Ascending aorta (tissue), 2 donors: ENCODE measurements around the gene WDR64. TPM values are rescaled to one million over a fixed set of nuclear protein-coding genes. Genes with fewer than 3 reads are reported as not detected.

Experiments used
- DNase-seq, 2 donors: peaks; one replicate each; pipeline ENCODE4 v3.0.0-alpha.2; 2019; ENCODE audit warnings: low spot score in 2 of 2
- H3K27ac ChIP-seq, 2 donors: fragments of 200-600 bp; sonication (generic); one replicate each; pipeline ENCODE4 v1.5.1; 2016 to 2017; ENCODE audit warnings: mild to moderate bottlenecking in 1 of 2
- H3K27me3 ChIP-seq: fragments of 200-600 bp; sonication (generic); one replicate; pipeline ENCODE4 v1.5.1; 2017
- H3K36me3 ChIP-seq, 2 donors: fragments of 200-600 bp; sonication (generic); one replicate each; pipeline ENCODE4 v1.5.1; 2016
- H3K4me1 ChIP-seq, 2 donors: fragments of 200-600 bp; sonication (generic); one replicate each; pipeline ENCODE4 v1.5.1; 2016 to 2017; ENCODE audit warnings: mild to moderate bottlenecking in 1 of 2
- H3K4me3 ChIP-seq, 2 donors: fragments of 200-600 bp; sonication (generic); one replicate each; pipeline ENCODE4 v1.5.1; 2016 to 2017; ENCODE audit warnings: mild to moderate bottlenecking in 1 of 2
- H3K9me3 ChIP-seq, 2 donors: fragments of 200-600 bp; sonication (generic); one replicate each; pipeline ENCODE4 v1.5.1; 2016
- CTCF ChIP-seq, 3 experiments: fragments of 200-600 bp in 2 of 3; fragments of 450-650 bp in 1 of 3; sonication (generic) in 2 of 3; IDR thresholded peaks; one replicate each; pipeline ENCODE4 v1.5.1; 2016 to 2019; ENCODE audit warnings: antibody characterized with exemption in 3 of 3, mild to moderate bottlenecking in 1 of 3, moderate library complexity in 1 of 3
- intact Hi-C: fragments of 100-400 bp; cut with DNase I; formaldehyde crosslinking; loops from one replicate; pipeline ENCODE4 v1.15.1; 2023
- total RNA-seq: library from RNA; depleted of rRNA; stranded (reverse); fragments of >200 nt; gene quantifications from one replicate; pipeline ENCODE4 v1.1.0, GENCODE V29; 2016

WDR64 gene
- total RNA-seq, 1 donor from 2014 or later = not detected

- DNase-seq = no peak
- no peak for TF ChIP-seq CTCF (IDR thresholded peaks at IDR 0.05)
- intact Hi-C loops = no loop called here
Measured at GRCh38 chr1:241684108-241684507, 32.0 kb downstream of the WDR64 start.

GRCh38 chr1:241688940-241689368 is 36.9 kb downstream of the WDR64 start:
- intact Hi-C loops = no loop called here
- Histone ChIP-seq H3K9me3 (no peaks in the 10 kb centered on the region), H3K27ac (no peak overlapping the region), H3K27me3 (no peaks in the 10 kb centered on the region), H3K4me1 (no peaks in the 10 kb centered on the region), H3K36me3 (no peaks in the 10 kb centered on the region), H3K4me3 (no peak overlapping the region)
- TF ChIP-seq CTCF (IDR thresholded peaks at IDR 0.05) = no peak
- DNase-seq = no peak

More at GRCh38 chr1:241684108-241684507, 32.0 kb downstream of the WDR64 start:
- H3K27me3 ChIP-seq = no peaks in the 10 kb centered on the region
- H3K36me3 ChIP-seq = no peaks in the 10 kb centered on the region
- no peak overlapping the region for H3K27ac ChIP-seq
- H3K9me3 ChIP-seq = no peaks in the 10 kb centered on the region
- no peaks in the 10 kb centered on the region for H3K4me1 ChIP-seq
- no peak overlapping the region for H3K4me3 ChIP-seq

GRCh38 chr1:241695246-241696171 is 43.4 kb downstream of the WDR64 start:
- DNase-seq = no peak
- Histone ChIP-seq H3K36me3 (no peaks in the 10 kb centered on the region), H3K9me3 (no peaks in the 10 kb centered on the region), H3K4me1 (peaks cover 0 to 6% of the 10 kb centered on the region in 2 donors), H3K4me3 (no peak overlapping the region), H3K27me3 (no peaks in the 10 kb centered on the region), H3K27ac (no peak overlapping the region)
- TF ChIP-seq CTCF (IDR thresholded peaks at IDR 0.05) = no peak
- intact Hi-C loops = no loop called here

GRCh38 chr1:241696172-241696814 is 44.2 kb downstream of the WDR64 start:
- no peak for DNase-seq
- peaks cover 0 to 6% of the 10 kb centered on the region in 2 donors for H3K4me1 ChIP-seq
- TF ChIP-seq CTCF (IDR thresholded peaks at IDR 0.05) = no peak
- no peak overlapping the region for H3K4me3 ChIP-seq
- H3K36me3 ChIP-seq = no peaks in the 10 kb centered on the region
- no peak overlapping the region for H3K27ac ChIP-seq
- H3K9me3 ChIP-seq = no peaks in the 10 kb centered on the region
- no peaks in the 10 kb centered on the region for H3K27me3 ChIP-seq
- intact Hi-C loops = no loop called here

GRCh38 chr1:241696815-241697639 is 44.9 kb downstream of the WDR64 start:
- no peaks in the 10 kb centered on the region for H3K36me3 ChIP-seq

More at GRCh38 chr1:241696815-241697639, 44.9 kb downstream of the WDR64 start:
- Histone ChIP-seq H3K27me3 (no peaks in the 10 kb centered on the region), H3K4me3 (no peak overlapping the region), H3K4me1 (peaks cover 0 to 6% of the 10 kb centered on the region in 2 donors), H3K27ac (no peak overlapping the region), H3K9me3 (no peaks in the 10 kb centered on the region)
- no peak for DNase-seq
- no peak for TF ChIP-seq CTCF (IDR thresholded peaks at IDR 0.05)
- intact Hi-C loops = no loop called here
